Measurements from ENCODE around the gene PTCH2.

Gene PTCH2

GRCh38 chr1:44819196-44819607, 23.9 kb downstream of the PTCH2 start:
- H3K4me1 ChIP-seq (ENCODE audit: control insufficient read depth, insufficient read depth, low read length), result no peaks in the 10 kb centered on the region
- peaks cover 0 to 11% of the 10 kb centered on the region in 2 experiments; a peak in 1 of 3 replicates for H3K36me3 ChIP-seq (ENCODE audit: control insufficient read depth in 2 of 2, insufficient read depth in 1 of 2, low read length in 2 of 2)
- peak overlapping the region; percentile 0; the same call in 1 of the 2 replicates for H3K27ac ChIP-seq (ENCODE audit: extremely low read depth, low read depth, low read length)
- peak; percentile 58; the same call in 1 of the 2 replicates for TF ChIP-seq TCF7L2 (IDR thresholded peaks at IDR 0.05; ENCODE audit: borderline replicate concordance, low read depth, low read length)
- peak; percentile 41; the same call in 1 of the 2 replicates for TF ChIP-seq MEIS1 (CRISPR knock-in tag; IDR thresholded peaks at IDR 0.05; ENCODE audit: borderline replicate concordance)
- TF ChIP-seq ZNF391 (tag by site-specific recombination; IDR thresholded peaks at IDR 0.05; ENCODE audit: borderline replicate concordance, low read depth), result no peak
- TF ChIP-seq ZNF146 (tag by site-specific recombination; IDR thresholded peaks at IDR 0.05), result no peak
- TF ChIP-seq, protein P1, sequence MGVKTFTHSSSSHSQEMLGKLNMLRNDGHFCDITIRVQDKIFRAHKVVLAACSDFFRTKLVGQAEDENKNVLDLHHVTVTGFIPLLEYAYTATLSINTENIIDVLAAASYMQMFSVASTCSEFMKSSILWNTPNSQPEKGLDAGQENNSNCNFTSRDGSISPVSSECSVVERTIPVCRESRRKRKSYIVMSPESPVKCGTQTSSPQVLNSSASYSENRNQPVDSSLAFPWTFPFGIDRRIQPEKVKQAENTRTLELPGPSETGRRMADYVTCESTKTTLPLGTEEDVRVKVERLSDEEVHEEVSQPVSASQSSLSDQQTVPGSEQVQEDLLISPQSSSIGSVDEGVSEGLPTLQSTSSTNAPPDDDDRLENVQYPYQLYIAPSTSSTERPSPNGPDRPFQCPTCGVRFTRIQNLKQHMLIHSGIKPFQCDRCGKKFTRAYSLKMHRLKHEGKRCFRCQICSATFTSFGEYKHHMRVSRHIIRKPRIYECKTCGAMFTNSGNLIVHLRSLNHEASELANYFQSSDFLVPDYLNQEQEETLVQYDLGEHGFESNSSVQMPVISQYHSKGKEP (tag by site-specific recombination; IDR thresholded peaks at IDR 0.05), result peak; percentile 54
- TF ChIP-seq GFI1B (tag by site-specific recombination; IDR thresholded peaks at IDR 0.05), result peak; percentile 26; the same call in 1 of the 2 replicates
- no peak for TF ChIP-seq KLF16 (tag by site-specific recombination; IDR thresholded peaks at IDR 0.05)
- no peak for TF ChIP-seq ZNF555 (tag by site-specific recombination; conservative IDR thresholded peaks at IDR 0.05)
- TF ChIP-seq ZNF558 (tag by site-specific recombination; IDR thresholded peaks at IDR 0.05), result no peak
- no peak for TF ChIP-seq ZFP41 (tag by site-specific recombination; IDR thresholded peaks at IDR 0.05; ENCODE audit: borderline replicate concordance)
- no peak for TF ChIP-seq SALL2 (tag by site-specific recombination; IDR thresholded peaks at IDR 0.05; ENCODE audit: borderline replicate concordance)
- no peak for TF ChIP-seq ZNF792 (tag by site-specific recombination; IDR thresholded peaks at IDR 0.05)
- peak; percentile 30; the same call in 1 of the 2 replicates for TF ChIP-seq ZBTB17 (tag by site-specific recombination; IDR thresholded peaks at IDR 0.05)
- TF ChIP-seq SP7 (tag by site-specific recombination; IDR thresholded peaks at IDR 0.05), result 0 out of 2 replicates have a peak, but pooled peaks have one; percentile 7
- TF ChIP-seq MZF1 (tag by site-specific recombination; IDR thresholded peaks at IDR 0.05; ENCODE audit: borderline replicate concordance), result no peak
- TF ChIP-seq, protein P2, sequence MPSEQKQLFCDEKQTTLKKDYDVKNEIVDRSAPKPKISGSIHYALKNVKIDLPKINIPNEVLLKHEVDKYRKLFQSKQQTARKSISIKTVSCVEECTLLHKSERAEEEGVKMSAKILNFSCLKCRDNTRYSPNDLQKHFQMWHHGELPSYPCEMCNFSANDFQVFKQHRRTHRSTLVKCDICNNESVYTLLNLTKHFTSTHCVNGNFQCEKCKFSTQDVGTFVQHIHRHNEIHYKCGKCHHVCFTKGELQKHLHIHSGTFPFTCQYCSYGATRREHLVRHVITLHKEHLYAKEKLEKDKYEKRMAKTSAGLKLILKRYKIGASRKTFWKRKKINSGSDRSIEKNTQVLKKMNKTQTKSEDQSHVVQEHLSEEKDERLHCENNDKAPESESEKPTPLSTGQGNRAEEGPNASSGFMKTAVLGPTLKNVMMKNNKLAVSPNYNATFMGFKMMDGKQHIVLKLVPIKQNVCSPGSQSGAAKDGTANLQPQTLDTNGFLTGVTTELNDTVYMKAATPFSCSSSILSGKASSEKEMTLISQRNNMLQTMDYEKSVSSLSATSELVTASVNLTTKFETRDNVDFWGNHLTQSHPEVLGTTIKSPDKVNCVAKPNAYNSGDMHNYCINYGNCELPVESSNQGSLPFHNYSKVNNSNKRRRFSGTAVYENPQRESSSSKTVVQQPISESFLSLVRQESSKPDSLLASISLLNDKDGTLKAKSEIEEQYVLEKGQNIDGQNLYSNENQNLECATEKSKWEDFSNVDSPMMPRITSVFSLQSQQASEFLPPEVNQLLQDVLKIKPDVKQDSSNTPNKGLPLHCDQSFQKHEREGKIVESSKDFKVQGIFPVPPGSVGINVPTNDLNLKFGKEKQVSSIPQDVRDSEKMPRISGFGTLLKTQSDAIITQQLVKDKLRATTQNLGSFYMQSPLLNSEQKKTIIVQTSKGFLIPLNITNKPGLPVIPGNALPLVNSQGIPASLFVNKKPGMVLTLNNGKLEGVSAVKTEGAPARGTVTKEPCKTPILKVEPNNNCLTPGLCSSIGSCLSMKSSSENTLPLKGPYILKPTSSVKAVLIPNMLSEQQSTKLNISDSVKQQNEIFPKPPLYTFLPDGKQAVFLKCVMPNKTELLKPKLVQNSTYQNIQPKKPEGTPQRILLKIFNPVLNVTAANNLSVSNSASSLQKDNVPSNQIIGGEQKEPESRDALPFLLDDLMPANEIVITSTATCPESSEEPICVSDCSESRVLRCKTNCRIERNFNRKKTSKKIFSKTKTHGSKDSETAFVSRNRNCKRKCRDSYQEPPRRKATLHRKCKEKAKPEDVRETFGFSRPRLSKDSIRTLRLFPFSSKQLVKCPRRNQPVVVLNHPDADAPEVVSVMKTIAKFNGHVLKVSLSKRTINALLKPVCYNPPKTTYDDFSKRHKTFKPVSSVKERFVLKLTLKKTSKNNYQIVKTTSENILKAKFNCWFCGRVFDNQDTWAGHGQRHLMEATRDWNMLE (tag by site-specific recombination; conservative IDR thresholded peaks at IDR 0.05; ENCODE audit: low read depth), result no peak
- TF ChIP-seq ZNF362 (tag by site-specific recombination; IDR thresholded peaks at IDR 0.05), result peak; percentile 60; the same call in 1 of the 2 replicates
- 0 out of 2 replicates have a peak, but pooled peaks have one; percentile 17 for TF ChIP-seq ZNF600 (tag by site-specific recombination; IDR thresholded peaks at IDR 0.05)
- TF ChIP-seq, protein P3, sequence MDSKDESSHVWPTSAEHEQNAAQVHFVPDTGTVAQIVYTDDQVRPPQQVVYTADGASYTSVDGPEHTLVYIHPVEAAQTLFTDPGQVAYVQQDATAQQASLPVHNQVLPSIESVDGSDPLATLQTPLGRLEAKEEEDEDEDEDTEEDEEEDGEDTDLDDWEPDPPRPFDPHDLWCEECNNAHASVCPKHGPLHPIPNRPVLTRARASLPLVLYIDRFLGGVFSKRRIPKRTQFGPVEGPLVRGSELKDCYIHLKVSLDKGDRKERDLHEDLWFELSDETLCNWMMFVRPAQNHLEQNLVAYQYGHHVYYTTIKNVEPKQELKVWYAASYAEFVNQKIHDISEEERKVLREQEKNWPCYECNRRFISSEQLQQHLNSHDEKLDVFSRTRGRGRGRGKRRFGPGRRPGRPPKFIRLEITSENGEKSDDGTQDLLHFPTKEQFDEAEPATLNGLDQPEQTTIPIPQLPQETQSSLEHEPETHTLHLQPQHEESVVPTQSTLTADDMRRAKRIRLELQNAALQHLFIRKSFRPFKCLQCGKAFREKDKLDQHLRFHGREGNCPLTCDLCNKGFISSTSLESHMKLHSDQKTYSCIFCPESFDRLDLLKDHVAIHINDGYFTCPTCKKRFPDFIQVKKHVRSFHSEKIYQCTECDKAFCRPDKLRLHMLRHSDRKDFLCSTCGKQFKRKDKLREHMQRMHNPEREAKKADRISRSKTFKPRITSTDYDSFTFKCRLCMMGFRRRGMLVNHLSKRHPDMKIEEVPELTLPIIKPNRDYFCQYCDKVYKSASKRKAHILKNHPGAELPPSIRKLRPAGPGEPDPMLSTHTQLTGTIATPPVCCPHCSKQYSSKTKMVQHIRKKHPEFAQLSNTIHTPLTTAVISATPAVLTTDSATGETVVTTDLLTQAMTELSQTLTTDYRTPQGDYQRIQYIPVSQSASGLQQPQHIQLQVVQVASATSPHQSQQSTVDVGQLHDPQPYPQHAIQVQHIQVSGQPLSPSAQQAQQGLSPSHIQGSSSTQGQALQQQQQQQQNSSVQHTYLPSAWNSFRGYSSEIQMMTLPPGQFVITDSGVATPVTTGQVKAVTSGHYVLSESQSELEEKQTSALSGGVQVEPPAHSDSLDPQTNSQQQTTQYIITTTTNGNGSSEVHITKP (tag by site-specific recombination; IDR thresholded peaks at IDR 0.05), result peak; percentile 39; the same call in 1 of the 2 replicates
- TF ChIP-seq ZNF223 (tag by site-specific recombination; IDR thresholded peaks at IDR 0.05), result no peak
- TF ChIP-seq, protein P4, sequence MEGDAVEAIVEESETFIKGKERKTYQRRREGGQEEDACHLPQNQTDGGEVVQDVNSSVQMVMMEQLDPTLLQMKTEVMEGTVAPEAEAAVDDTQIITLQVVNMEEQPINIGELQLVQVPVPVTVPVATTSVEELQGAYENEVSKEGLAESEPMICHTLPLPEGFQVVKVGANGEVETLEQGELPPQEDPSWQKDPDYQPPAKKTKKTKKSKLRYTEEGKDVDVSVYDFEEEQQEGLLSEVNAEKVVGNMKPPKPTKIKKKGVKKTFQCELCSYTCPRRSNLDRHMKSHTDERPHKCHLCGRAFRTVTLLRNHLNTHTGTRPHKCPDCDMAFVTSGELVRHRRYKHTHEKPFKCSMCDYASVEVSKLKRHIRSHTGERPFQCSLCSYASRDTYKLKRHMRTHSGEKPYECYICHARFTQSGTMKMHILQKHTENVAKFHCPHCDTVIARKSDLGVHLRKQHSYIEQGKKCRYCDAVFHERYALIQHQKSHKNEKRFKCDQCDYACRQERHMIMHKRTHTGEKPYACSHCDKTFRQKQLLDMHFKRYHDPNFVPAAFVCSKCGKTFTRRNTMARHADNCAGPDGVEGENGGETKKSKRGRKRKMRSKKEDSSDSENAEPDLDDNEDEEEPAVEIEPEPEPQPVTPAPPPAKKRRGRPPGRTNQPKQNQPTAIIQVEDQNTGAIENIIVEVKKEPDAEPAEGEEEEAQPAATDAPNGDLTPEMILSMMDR (tag by site-specific recombination; IDR thresholded peaks at IDR 0.05), result peak; percentile 53; the same call in 1 of the 2 replicates
- no peak for TF ChIP-seq BCL11B (tag by site-specific recombination; IDR thresholded peaks at IDR 0.05; ENCODE audit: low read depth)
- ChIA-PET POLR2A (interaction anchor here (0.7 to 6.1 kb wide), 22 partner anchors 11 to 1428 kb away, joined by 3 to 84 read pairs (median 6); partner anchors contain the start of genes BEST4, BTBD19, DYNLT4 and HECTD3), CTCF (interaction anchor here (0.6 to 3.2 kb wide), 8 partner anchors 10 to 677 kb away, joined by 3 to 28 read pairs (median 4); partner anchors contain the start of gene PLK3)
- H3K4me3 ChIP-seq (ENCODE audit: low read depth, low read length), result peak overlapping the region; percentile 5
- H3K9me3 ChIP-seq (ENCODE audit: control insufficient read depth, insufficient read depth, low read depth, low read length), result no peaks in the 10 kb centered on the region

Measured in HEK293 (cell line).